Activated naive CD4-positive, alpha-beta T cell treated with anti-CD3 and anti-CD28 coated beads, Interleukin-2, amount 50 U/mL, for 16 hours (primary cell): ENCODE measurements around the gene DDX11.
"Not testable (repeated sequence)": the region's sequence is repeated elsewhere in the genome, so short reads cannot be mapped to it uniquely, and the experiment has no call there.

Source experiments
- DNase-seq: peaks from one replicate; pipeline ENCODE4 v3.0.0-alpha.2; 2020

Gene DDX11

GRCh38 chr12:31127209-31127848, 53.7 kb downstream of the DDX11 start:
- not testable (repeated sequence) for DNase-seq

GRCh38 chr12:31136581-31136980, 62.9 kb downstream of the DDX11 start:
- not testable (repeated sequence) for DNase-seq

GRCh38 chr12:31144768-31145167, 71.1 kb downstream of the DDX11 start:
- not testable (repeated sequence) for DNase-seq

GRCh38 chr12:31145296-31145695, 71.6 kb downstream of the DDX11 start:
- DNase-seq = not testable (repeated sequence)

- not testable (repeated sequence) for DNase-seq
Measured at GRCh38 chr12:31147415-31147814, 73.8 kb downstream of the DDX11 start.

- not testable (repeated sequence) for DNase-seq
Measured at GRCh38 chr12:31150766-31151165, 77.1 kb downstream of the DDX11 start.
